Thymus (tissue), 11 donors: ENCODE data around the gene HES2. TPM values are rescaled to one million over a fixed set of nuclear protein-coding genes. Genes with fewer than 3 reads are reported as not detected.
"Not testable (repeated sequence)": the region's sequence is repeated elsewhere in the genome, so short reads cannot be mapped to it uniquely, and the experiment has no call there.

Source experiments
- DNase-seq, 9 donors: peaks; one replicate each; pipeline ENCODE4 v3.0.0-alpha.2; 2013; ENCODE audit warnings: low spot score in 9 of 9, low read depth in 6 of 9, missing footprints in 1 of 9
- H3K27ac ChIP-seq, 2 donors: one replicate each; pipeline ENCODE4 v1.5.1; 2013; ENCODE audit warnings: control low read depth in 1 of 2, low read depth in 1 of 2, low read length in 1 of 2, mild to moderate bottlenecking in 1 of 2, moderate library complexity in 1 of 2
- H3K27me3 ChIP-seq, 2 donors: one replicate each; pipeline ENCODE4 v1.5.1; 2013; ENCODE audit warnings: low read length in 1 of 2; ENCODE audit not compliant: control insufficient read depth in 2 of 2, insufficient read depth in 1 of 2
- H3K36me3 ChIP-seq, 2 donors: one replicate each; pipeline ENCODE4 v1.5.1; 2013; ENCODE audit warnings: low read length in 1 of 2, mild to moderate bottlenecking in 1 of 2, moderate library complexity in 1 of 2; ENCODE audit not compliant: control insufficient read depth in 2 of 2, insufficient read depth in 2 of 2
- H3K4me1 ChIP-seq, 2 donors: one replicate each; pipeline ENCODE4 v1.5.1; 2013; ENCODE audit warnings: low read length in 2 of 2; ENCODE audit not compliant: control insufficient read depth in 2 of 2, insufficient read depth in 2 of 2
- H3K4me3 ChIP-seq, 2 donors: one replicate each; pipeline ENCODE4 v1.5.1; 2013; ENCODE audit warnings: low read length in 2 of 2, control low read depth in 1 of 2, mild to moderate bottlenecking in 1 of 2
- H3K9me3 ChIP-seq, 2 donors: one replicate each; pipeline ENCODE4 v1.5.1; 2013; ENCODE audit warnings: low read length in 1 of 2, mild to moderate bottlenecking in 1 of 2; ENCODE audit not compliant: control insufficient read depth in 2 of 2, insufficient read depth in 1 of 2
- WGBS: extraction: QIAGEN DNeasy Blood & Tissue Kit; methylation state at CpG from one replicate; pipeline ENCODE4 v1.1.7; 2013; 5-methylcytosine and 5-hydroxymethylcytosine counted together
- polyA plus RNA-seq: library from polyadenylated mRNA; stranded (reverse); fragments of 200-250 nt; gene quantifications from one replicate; pipeline ENCODE4 v1.2.3, GENCODE V29; 2013
- total RNA-seq: library from RNA; stranded (reverse); fragments of 120-200 nt; gene quantifications from one replicate; pipeline ENCODE4 v1.2.4, GENCODE V29; 2013
- donor health status: healthy.

HES2 gene
- total and polyA plus RNA-seq, 2 donors, result 0.24 to 2.2 TPM

- WGBS, result 94% methylated on average over 10 of the region's 10 CpGs
- Histone ChIP-seq H3K36me3 (no peaks in the 10 kb centered on the region), H3K4me1 (peaks cover 5 to 9% of the 10 kb centered on the region in 2 donors), H3K9me3 (no peaks in the 10 kb centered on the region), H3K4me3 (no peak overlapping the region), H3K27ac (no peak overlapping the region), H3K27me3 (peaks cover 0 to 3% of the 10 kb centered on the region in 2 donors)
- DNase-seq, result no peak
Measured at GRCh38 chr1:6397844-6398441, 21.8 kb downstream of the HES2 start.

GRCh38 chr1:6396998-6397397 is 22.7 kb downstream of the HES2 start:
- H3K27me3 ChIP-seq, result no peaks in the 10 kb centered on the region
- H3K27ac ChIP-seq, result no peak overlapping the region
- H3K9me3 ChIP-seq, result no peaks in the 10 kb centered on the region
- no peak overlapping the region for H3K4me3 ChIP-seq
- H3K4me1 ChIP-seq, result peaks cover 8 to 16% of the 10 kb centered on the region in 2 donors
- H3K36me3 ChIP-seq, result no peaks in the 10 kb centered on the region
- DNase-seq, result no peak

DNA sequence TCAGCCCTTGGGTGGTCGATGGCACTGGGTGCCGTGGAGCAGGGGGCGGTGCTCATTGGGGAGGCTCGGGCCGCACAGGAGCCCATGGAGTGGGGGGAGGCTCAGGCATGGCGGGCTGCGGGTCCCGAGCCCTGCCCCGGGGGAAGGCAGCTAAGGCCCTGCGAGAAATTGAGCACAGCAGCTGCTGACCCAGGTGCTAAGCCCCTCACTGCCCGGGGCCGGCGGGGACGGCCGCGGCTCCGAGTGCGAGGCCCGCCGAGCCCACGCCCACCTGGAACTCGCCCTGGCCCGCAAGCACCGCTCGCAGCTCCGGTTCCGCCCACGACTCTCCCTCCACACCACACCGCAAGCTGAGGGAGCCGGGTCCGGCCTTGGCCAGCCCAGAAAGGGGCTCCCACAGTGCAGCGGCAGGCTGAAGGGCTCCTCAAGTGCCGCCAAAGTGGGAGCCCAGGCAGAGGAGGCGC is 23.9 kb downstream of the HES2 start:
- not testable (repeated sequence) for H3K27me3 ChIP-seq, H3K4me3 ChIP-seq, H3K9me3 ChIP-seq, H3K27ac ChIP-seq, DNase-seq, H3K36me3 ChIP-seq
- WGBS, result 97% methylated on average over 34 of the region's 34 CpGs
- H3K4me1 ChIP-seq, result peaks cover 11 to 19% of the 10 kb centered on the region in 2 donors

DNA sequence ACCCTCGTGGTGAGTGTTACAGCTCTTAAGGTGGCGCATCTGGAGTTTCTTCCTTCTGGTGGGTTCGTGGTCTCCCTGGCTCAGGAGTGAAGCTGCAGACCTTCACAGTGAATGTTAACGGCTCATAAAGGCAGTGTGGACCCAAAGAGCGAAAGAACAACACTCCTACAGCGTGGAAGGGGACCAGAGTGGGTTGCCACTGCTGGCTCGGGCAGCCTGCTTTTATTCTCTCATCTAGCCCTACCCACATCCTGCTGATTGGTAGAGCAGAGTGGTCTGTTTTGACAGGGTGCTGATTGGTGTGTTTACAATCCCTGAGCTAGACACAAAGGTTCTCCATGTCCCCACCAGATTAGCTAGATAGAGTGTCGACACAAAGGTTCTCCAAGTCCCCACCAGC is 24.6 kb downstream of the HES2 start:
- WGBS, result 67% methylated on average over 8 of the region's 8 CpGs
- H3K27ac ChIP-seq, H3K4me3 ChIP-seq, H3K36me3 ChIP-seq, H3K27me3 ChIP-seq, DNase-seq, H3K9me3 ChIP-seq: not testable (repeated sequence)
- H3K4me1 ChIP-seq, result peaks cover 11 to 19% of the 10 kb centered on the region in 2 donors

DNA sequence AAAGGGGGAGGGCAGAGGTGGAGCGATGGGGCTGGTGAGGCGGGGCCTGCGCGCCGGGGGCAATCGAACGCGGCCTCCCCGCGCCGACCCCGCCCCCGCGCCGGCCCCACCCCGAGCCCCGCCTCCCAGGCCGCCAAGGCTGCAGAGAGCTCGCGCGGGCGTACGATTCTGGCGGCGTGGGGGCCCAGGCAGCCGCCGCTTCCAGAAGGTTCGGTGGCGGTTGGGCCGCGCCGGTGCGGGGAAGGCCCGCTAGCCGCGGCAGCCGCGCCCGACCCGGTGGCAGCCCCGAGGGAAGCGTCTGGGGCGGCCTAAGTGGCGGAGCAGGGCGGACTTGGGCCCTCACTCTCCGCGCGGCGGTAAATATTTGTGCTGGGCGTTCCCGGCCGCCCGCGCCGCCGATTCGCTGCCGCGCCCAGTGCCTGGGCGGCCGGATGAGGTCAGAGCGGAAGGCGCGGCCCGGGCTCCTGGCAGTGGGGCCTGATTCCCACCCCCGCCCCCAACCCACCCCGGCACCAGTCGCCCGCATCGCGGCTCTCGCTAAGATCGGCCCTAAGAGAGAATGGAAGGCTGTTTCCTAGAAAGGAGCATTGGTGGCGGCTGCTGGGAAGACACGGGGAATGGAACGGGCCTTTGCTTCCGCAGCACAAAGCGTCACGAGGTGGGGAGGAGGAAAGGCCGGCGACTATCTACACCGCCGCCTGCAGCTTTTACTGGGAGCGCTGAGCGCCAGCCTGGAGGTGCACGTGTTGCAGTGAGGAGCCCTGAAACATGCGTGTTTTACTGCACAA is 26.1 kb downstream of the HES2 start, which contains the start of gene ACOT7:
TSS of gene ACOT7 (minus strand) at position 368 of the 788 bp plus-strand sequence. CDS start 368 bp downstream, outside the sequence.
- H3K4me3 ChIP-seq, result peak within 1 kb of the TSS; percentile 38 to 67
- no peaks in the 10 kb centered on the region for H3K9me3 ChIP-seq
- peak; percentile 53 to 94 (median 85) for DNase-seq
- under 1% methylated on average over 87 of the region's 87 CpGs for WGBS
- no peaks in the 10 kb centered on the region for H3K36me3 ChIP-seq
- H3K4me1 ChIP-seq, result peaks cover 11 to 19% of the 10 kb centered on the region in 2 donors
- no peaks in the 10 kb centered on the region for H3K27me3 ChIP-seq
- H3K27ac ChIP-seq, result peak within 1 kb of the TSS; percentile 83 to 98

DNA sequence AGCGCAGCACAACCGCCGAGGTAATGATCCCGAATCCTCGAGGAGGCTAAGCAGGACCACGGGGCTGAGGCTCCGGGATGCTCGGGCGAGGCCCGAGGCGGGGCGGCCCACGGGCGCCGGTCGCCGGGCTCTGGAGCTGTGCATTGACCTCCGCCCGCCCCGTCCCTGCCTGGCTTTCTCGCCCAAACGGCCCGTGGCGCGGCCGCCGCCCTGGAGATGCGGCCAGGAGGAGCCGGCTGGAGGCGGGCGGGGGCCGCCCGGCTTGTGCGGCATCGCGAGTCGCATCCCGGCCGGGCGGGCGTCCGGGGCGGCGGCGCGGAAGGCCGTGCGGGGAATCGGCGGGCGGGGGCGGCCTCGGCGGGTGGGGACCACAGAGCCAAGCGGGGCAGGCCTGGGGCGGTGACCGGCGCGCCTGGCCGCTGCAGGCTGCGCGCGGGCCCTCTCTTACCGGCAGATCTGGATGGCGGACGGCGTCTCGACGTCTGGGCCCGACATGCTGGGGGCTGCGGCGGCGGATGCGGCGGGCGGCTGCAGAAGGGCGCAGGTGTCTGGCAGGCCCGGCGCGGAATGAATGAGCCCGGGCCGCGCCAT is 26.8 kb downstream of the HES2 start:
- no peaks in the 10 kb centered on the region for H3K36me3 ChIP-seq
- WGBS, result 2% methylated on average over 83 of the region's 83 CpGs
- H3K4me1 ChIP-seq, result peaks cover 11 to 19% of the 10 kb centered on the region in 2 donors
- H3K4me3 ChIP-seq, result peak overlapping the region; percentile 38 to 67
- no peaks in the 10 kb centered on the region for H3K9me3 ChIP-seq
- DNase-seq, result peak in 1 of 9 donors; percentile 13
- no peaks in the 10 kb centered on the region for H3K27me3 ChIP-seq
- H3K27ac ChIP-seq, result no peak overlapping the region

- 49% methylated on average over 16 of the region's 16 CpGs for WGBS
- Histone ChIP-seq H3K4me3 (peak overlapping the region; percentile 38 to 67), H3K36me3 (no peaks in the 10 kb centered on the region), H3K9me3 (no peaks in the 10 kb centered on the region), H3K4me1 (peaks cover 11 to 19% of the 10 kb centered on the region in 2 donors), H3K27me3 (no peaks in the 10 kb centered on the region), H3K27ac (no peak overlapping the region)
- peak in 4 of 9 donors; percentile 20 to 43 (median 26) for DNase-seq
Measured at GRCh38 chr1:6391951-6392808, 27.5 kb downstream of the HES2 start.

- Histone ChIP-seq H3K4me1 (peaks cover 11 to 25% of the 10 kb centered on the region in 2 donors), H3K27me3 (no peaks in the 10 kb centered on the region), H3K9me3 (no peaks in the 10 kb centered on the region), H3K27ac (no peak overlapping the region), H3K4me3 (no peak overlapping the region), H3K36me3 (no peaks in the 10 kb centered on the region)
- DNase-seq, result no peak
- 87% methylated on average over 9 of the region's 9 CpGs for WGBS
Measured at GRCh38 chr1:6389971-6390370, 29.7 kb downstream of the HES2 start.
